SH-SY5Y (cell line): ENCODE measurements around the gene ITGA7.

Experiments
- GATA2 ChIP-seq: IDR thresholded peaks from 2 replicates; pipeline ENCODE4 v1.6.1; 2011; ENCODE audit warnings: mild to moderate bottlenecking, low read depth, low read length
- GATA3 ChIP-seq: IDR thresholded peaks from 2 replicates; pipeline ENCODE4 v1.6.1; 2011; ENCODE audit warnings: low read depth, mild to moderate bottlenecking, low read length, moderate library complexity

Gene ITGA7

GRCh38 chr12:55676707-55677106, 31.0 kb downstream of the ITGA7 start:
- no peak for TF ChIP-seq GATA2
- no peak for TF ChIP-seq GATA3

- TF ChIP-seq GATA3 (no peak), GATA2 (no peak)
Observed at GRCh38 chr12:55675666-55676065, 32.0 kb downstream of the ITGA7 start.

- TF ChIP-seq GATA2 (no peak), GATA3 (no peak)
Observed at GRCh38 chr12:55673638-55674037, 34.1 kb downstream of the ITGA7 start.

- TF ChIP-seq GATA2 = no peak
Observed at GRCh38 chr12:55671746-55672145, 36.0 kb downstream of the ITGA7 start.

GRCh38 chr12:55670276-55670675, 37.4 kb downstream of the ITGA7 start:
- TF ChIP-seq GATA3 = no peak
- no peak for TF ChIP-seq GATA2

- TF ChIP-seq GATA2 (no peak), GATA3 (no peak)
Observed at GRCh38 chr12:55666508-55666907, 41.2 kb downstream of the ITGA7 start.

- TF ChIP-seq GATA2 (no peak), GATA3 (no peak)
Observed at GRCh38 chr12:55664826-55665225, 42.9 kb downstream of the ITGA7 start.

GRCh38 chr12:55663391-55663790, 44.3 kb downstream of the ITGA7 start:
- no peak for TF ChIP-seq GATA2
- no peak for TF ChIP-seq GATA3

GRCh38 chr12:55659486-55660385, 48.0 kb downstream of the ITGA7 start:
- TF ChIP-seq GATA2 = no peak
- no peak for TF ChIP-seq GATA3

GRCh38 chr12:55658635-55659391, 48.9 kb downstream of the ITGA7 start:
- TF ChIP-seq GATA3 (no peak), GATA2 (no peak)

- TF ChIP-seq GATA3 (no peak), GATA2 (no peak)
Observed at GRCh38 chr12:55658212-55658611, 49.5 kb downstream of the ITGA7 start.

- TF ChIP-seq GATA3 = no peak
- TF ChIP-seq GATA2 = no peak
Observed at GRCh38 chr12:55657212-55657611, 50.5 kb downstream of the ITGA7 start.

GRCh38 chr12:55654511-55655214, 53.0 kb downstream of the ITGA7 start:
- TF ChIP-seq GATA3 = no peak
- no peak for TF ChIP-seq GATA2

GRCh38 chr12:55653031-55653430, 54.7 kb downstream of the ITGA7 start:
- no peak for TF ChIP-seq GATA2
- no peak for TF ChIP-seq GATA3
